Renal pelvis (tissue), 4 donors: ENCODE data around the gene MBP. TPM values are rescaled to one million over a fixed set of nuclear protein-coding genes. Genes with fewer than 3 reads are reported as not detected.

ENCODE experiments used
- DNase-seq: peaks from one replicate; pipeline ENCODE4 v3.0.0-alpha.2; 2013
- polyA plus RNA-seq, 3 donors: library from polyadenylated mRNA; unstranded; fragments of 120-200 nt; gene quantifications; one replicate each; pipeline ENCODE4 v1.2.1, GENCODE V29; 2013; ENCODE audit not compliant: insufficient read length in 3 of 3

The MBP gene
- polyA plus RNA-seq, 3 donors: 18.5 to 20.4 (median 19.7) TPM

- no peak for DNase-seq
Measured at GRCh38 chr18:77053616-77054287, 78.8 kb downstream of the MBP start.

- no peak for DNase-seq
Measured at GRCh38 chr18:77052983-77053309, 79.6 kb downstream of the MBP start.

- no peak for DNase-seq
Measured at GRCh38 chr18:77052297-77052982, 80.1 kb downstream of the MBP start.

- no peak for DNase-seq
Measured at GRCh38 chr18:77051581-77052296, 80.8 kb downstream of the MBP start.

- DNase-seq: no peak
Measured at GRCh38 chr18:77049938-77050337, 82.6 kb downstream of the MBP start.

- no peak for DNase-seq
Measured at GRCh38 chr18:77047803-77048419, 84.7 kb downstream of the MBP start.

- no peak for DNase-seq
Measured at GRCh38 chr18:77046994-77047393, 85.6 kb downstream of the MBP start.

- DNase-seq: no peak
Measured at GRCh38 chr18:77046409-77046808, 86.2 kb downstream of the MBP start.

- no peak for DNase-seq
Measured at GRCh38 chr18:77045677-77046076, 86.9 kb downstream of the MBP start.

GRCh38 chr18:77044866-77045664 lies 87.5 kb downstream of the MBP start:
- no peak for DNase-seq

GRCh38 chr18:77043541-77044280 lies 88.9 kb downstream of the MBP start:
- DNase-seq: no peak

- DNase-seq: no peak
Measured at GRCh38 chr18:77042583-77042982, 90.0 kb downstream of the MBP start.

GRCh38 chr18:77039196-77040130 lies 93.1 kb downstream of the MBP start:
- DNase-seq: no peak

GRCh38 chr18:77038182-77038858 lies 94.3 kb downstream of the MBP start:
- DNase-seq: no peak

- no peak for DNase-seq
Measured at GRCh38 chr18:77037567-77037966, 95.0 kb downstream of the MBP start.

- DNase-seq: no peak
Measured at GRCh38 chr18:77035380-77036187, 97.0 kb downstream of the MBP start.

- DNase-seq: no peak
Measured at GRCh38 chr18:77033575-77033974, 99.0 kb downstream of the MBP start.

GRCh38 chr18:77032181-77032701 lies 100.3 kb downstream of the MBP start:
- no peak for DNase-seq
